Amniotic stem cell (primary cell): Measurements from ENCODE around the gene MCOLN2.

Experiments
- DNase-seq: peaks from one replicate; lab custom pipeline; 2025; lab: John Stamatoyannopoulos, UW

Gene MCOLN2

DNA sequence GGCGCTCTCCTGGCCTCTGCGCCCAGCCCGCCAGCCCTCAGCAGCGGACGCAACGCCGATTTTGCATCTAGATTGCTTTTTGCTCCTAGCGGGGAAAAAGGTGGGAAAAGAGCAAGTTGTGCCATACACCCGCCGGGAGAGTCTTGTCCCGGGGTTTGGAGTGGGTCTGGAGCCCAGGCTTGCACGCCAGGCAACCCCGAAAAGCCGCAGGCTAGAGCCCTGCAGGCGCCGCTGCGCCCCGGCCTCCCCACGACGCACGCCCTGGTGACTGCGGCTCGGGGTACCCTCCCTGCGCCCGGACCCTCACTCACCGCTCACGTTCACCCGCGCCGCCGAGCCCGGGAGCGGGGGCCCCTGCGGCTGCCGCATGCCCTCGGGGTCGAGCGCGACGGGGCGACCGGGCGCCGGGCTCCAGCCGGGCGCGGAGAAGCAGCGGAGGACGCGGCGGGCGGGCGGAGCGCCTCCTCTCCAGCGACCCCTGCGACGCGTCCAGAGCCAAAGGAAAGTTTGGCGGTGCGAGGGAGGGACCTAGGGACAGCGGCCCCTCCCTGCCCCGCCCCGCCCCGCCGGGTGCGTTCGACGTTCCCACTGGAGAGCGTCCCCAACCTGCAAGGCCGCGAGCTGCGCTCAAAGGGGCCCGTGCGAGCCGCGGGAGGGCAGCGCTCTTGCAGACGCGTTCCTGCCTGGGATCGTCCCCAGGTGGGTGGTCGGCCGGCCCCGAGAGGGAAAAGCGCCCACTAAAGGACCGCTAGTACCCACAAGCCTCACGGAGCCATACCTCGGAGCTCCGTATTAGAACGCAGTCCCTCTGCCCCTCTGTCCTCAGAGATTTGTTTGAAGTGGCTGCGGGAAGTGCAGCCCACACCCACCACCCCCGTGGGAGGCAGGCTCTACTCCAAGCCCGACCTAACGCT, 104.0 kb downstream of the MCOLN2 start, which contains the start of gene LPAR3:
Gene LPAR3, minus strand, starts transcription at position 502 of the 914 bp plus-strand sequence. CDS start 27,086 bp downstream, outside the sequence.
- no peak for DNase-seq

DNA sequence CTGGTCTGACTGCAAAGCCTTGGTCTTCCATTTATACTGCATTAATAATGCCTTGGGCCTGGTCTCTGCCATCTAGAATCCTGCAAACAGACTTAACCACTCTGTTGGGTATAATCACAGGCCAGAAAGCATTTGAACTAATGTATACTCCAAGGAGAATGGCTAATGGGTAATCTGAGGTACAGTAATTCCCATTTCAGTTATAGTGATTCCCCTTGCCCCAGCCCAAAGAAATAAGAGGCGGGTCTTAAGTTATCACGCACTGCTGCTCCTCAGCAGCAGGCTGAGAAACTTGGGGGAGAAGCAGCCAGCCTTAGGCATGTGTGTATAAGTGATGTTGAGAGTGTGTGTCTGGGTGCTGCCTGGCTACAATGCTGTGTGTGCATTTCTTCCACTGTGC, 106.3 kb downstream of the MCOLN2 start:
- DNase-seq = no peak

GRCh38 chr1:84889437-84889836, 107.5 kb downstream of the MCOLN2 start:
- DNase-seq = no peak

- DNase-seq = no peak
Observed at GRCh38 chr1:84888753-84889152, 108.2 kb downstream of the MCOLN2 start.

- DNase-seq = no peak
Observed at GRCh38 chr1:84887261-84887934, 109.5 kb downstream of the MCOLN2 start.

GRCh38 chr1:84885469-84885868, 111.4 kb downstream of the MCOLN2 start:
- no peak for DNase-seq

GRCh38 chr1:84884671-84885389, 112.1 kb downstream of the MCOLN2 start:
- DNase-seq = no peak

DNA sequence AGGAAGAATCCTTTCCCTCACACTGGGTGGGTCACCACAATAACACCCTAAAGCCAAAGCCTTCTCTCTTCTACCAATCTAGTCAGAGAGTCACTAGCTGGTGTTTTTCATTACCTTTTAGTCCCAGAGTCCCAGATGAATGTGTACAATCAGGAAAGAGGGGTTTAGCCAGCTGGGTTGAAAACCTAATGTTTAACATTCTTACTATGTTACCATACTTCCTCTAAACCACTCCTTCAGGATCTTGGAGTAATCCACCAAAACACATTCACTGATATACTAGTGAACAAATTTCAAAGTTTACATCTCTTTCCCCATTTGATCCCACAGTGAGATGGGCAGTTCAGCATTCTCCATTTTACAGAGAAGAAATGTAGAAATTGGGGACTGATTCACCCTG, 113.6 kb downstream of the MCOLN2 start:
- DNase-seq = no peak

GRCh38 chr1:84877592-84877991, 119.3 kb downstream of the MCOLN2 start:
- no peak for DNase-seq

- DNase-seq = no peak
Observed at GRCh38 chr1:84876353-84876752, 120.6 kb downstream of the MCOLN2 start.
